SK-N-MC (cell line): ENCODE data around the gene TACC3.

Experiments
- DNase-seq: peaks from one replicate; pipeline ENCODE4 v3.0.0-alpha.2; 2011; ENCODE audit warnings: low read depth, low spot score
- H3K27ac ChIP-seq: fragments of 200-600 bp; sonication (generic); 2 replicates; pipeline ENCODE4 v1.5.1; 2016; ENCODE audit warnings: mixed run types
- H3K36me3 ChIP-seq: fragments of 200-600 bp; sonication (generic); 2 replicates; pipeline ENCODE4 v1.6.1; 2017; ENCODE audit warnings: antibody characterized with exemption, low read length, mixed read lengths; ENCODE audit not compliant: insufficient read depth
- H3K4me3 ChIP-seq: fragments of 200-600 bp; sonication (generic); 2 replicates; pipeline ENCODE4 v1.5.1; 2016
- H3K9ac ChIP-seq: fragments of 200-600 bp; sonication (generic); 2 replicates; pipeline ENCODE4 v1.8.0; 2017; ENCODE audit warnings: mixed run types, mixed read lengths; ENCODE audit not compliant: insufficient read length
- H3K9me3 ChIP-seq: fragments of 200-600 bp; sonication (generic); 2 replicates; pipeline ENCODE4 v1.6.1; 2017; ENCODE audit warnings: low read depth, mild to moderate bottlenecking, antibody characterized with exemption, low read length, moderate library complexity, mixed read lengths
- EZH2 ChIP-seq: fragments of 200-600 bp; sonication (generic); IDR thresholded peaks from one replicate; pipeline ENCODE4 v1.6.1; 2017; ENCODE audit warnings: antibody characterized with exemption
- FOXP2 ChIP-seq: optimal IDR thresholded peaks from 2 replicates; pipeline ENCODE3; 2011; ENCODE audit warnings: mild to moderate bottlenecking, moderate library complexity; ENCODE audit not compliant: insufficient read depth; ENCODE audit errors: extremely low read length, control extremely low read depth
- POLR2AphosphoS5 ChIP-seq: IDR thresholded peaks from 2 replicates; pipeline ENCODE4 v1.6.1; 2012; ENCODE audit warnings: mild to moderate bottlenecking, low read depth, low read length, borderline replicate concordance

Gene TACC3

DNA sequence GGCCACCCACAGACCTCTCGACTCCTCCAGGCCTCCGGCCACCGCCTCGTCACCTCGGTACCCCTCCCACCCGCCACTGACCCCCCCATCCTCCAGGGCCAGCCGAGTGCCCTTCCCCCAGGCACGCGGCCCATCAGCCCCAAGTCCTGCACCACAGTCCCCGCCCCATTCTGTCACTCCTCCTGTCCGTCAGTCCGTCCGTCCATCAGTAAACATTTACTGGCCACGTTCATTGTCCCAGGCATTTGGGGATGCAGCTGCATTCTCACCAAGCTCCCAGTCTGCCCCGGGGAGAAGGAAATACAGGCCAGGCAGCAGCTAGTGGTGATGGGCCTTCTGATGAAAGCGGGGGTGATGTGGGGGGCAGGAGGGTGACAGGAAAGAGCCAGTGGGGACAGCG lies 36.5 kb downstream of the TACC3 start:
- Histone ChIP-seq H3K4me3 (no peak overlapping the region), H3K9ac (no peak overlapping the region), H3K36me3 (no peaks in the 10 kb centered on the region), H3K9me3 (no peaks in the 10 kb centered on the region), H3K27ac (no peak overlapping the region)
- TF ChIP-seq EZH2, result no peak
- no peak for TF ChIP-seq FOXP2
- no peak for TF ChIP-seq POLR2AphosphoS5
- DNase-seq, result no peak

DNA sequence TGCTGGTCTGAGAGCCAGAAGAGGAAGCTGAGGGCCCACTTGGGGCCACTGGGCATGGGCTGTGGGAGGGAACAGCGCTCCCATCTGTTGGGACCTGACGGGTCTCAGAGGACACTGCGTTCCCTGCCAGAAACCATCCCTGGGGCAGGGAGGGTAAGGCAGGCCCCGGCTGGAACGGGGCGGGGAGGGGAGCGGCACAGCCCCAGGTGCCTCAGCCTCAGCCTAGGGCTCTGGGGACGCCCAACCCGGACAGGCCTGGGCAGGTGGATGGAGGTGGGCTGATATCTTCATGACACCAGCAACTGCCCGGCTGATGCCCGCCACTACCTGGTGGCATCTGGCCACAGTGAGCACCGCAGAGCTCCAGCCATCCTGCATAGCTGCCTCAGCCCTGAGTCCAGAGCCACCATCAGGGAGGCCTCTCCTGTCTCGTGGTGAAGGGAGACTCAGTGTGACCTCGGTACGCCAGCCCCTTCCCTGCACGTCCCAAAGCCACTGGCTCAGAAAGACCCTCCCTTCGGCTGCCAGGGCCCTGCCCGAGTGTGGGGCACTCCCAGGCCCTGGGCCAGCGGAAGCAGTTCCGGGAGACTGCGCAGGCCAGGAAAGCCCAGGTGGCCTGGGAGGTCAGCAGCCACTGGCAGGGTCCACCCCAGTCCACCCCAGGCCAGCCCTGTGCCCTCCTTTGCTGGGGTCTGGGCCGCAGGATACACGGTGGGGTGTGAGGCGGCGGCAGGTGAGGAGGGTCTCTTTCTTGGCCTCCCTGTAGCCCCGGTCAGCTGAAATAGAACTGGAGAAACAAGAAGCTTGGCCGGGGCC lies 37.2 kb downstream of the TACC3 start:
- no peak overlapping the region for H3K27ac ChIP-seq
- no peak for DNase-seq

DNA sequence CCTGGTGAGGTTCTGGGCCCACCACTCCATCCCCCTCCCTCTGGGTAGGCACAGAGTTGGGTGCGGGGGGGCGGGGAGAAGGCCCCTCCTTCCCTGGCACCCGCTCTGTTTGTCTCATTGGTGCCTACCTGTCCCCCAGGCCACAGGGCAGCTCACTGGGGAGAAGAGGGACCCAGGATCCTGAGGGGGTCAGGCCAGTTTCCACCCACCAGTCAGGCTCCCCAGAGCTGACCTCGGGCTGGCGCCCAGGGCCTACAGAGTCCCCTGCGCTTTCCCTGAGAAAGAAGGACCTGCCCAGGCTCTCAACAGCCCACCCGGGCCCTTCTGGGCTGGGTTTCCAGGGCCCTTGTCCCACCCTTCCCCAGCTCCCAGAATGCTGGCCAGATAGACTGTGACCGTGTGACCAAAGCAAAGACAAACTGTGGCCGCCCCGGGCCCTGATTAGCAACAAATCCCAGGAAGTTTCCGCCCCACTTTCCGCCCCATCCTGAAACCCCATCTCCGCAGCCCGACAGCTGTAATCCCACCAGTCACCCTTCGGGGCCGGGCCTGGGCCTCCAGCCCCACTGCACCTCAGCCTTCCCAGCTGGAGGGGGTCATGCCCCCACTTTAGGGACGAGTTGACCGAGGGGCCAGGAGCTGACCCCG lies 38.0 kb downstream of the TACC3 start:
- TF ChIP-seq POLR2AphosphoS5, result no peak
- TF ChIP-seq EZH2, result no peak
- no peak for TF ChIP-seq FOXP2
- Histone ChIP-seq H3K4me3 (no peak overlapping the region), H3K9ac (no peak overlapping the region), H3K9me3 (no peaks in the 10 kb centered on the region), H3K36me3 (no peaks in the 10 kb centered on the region), H3K27ac (no peak overlapping the region)
- no peak for DNase-seq

More for the DNA sequence above, 37.2 kb downstream of the TACC3 start:
- H3K9ac ChIP-seq, result no peak overlapping the region
- H3K4me3 ChIP-seq, result no peak overlapping the region
- TF ChIP-seq FOXP2 (no peak), EZH2 (no peak), POLR2AphosphoS5 (no peak)
- no peaks in the 10 kb centered on the region for H3K36me3 ChIP-seq
- no peaks in the 10 kb centered on the region for H3K9me3 ChIP-seq

DNA sequence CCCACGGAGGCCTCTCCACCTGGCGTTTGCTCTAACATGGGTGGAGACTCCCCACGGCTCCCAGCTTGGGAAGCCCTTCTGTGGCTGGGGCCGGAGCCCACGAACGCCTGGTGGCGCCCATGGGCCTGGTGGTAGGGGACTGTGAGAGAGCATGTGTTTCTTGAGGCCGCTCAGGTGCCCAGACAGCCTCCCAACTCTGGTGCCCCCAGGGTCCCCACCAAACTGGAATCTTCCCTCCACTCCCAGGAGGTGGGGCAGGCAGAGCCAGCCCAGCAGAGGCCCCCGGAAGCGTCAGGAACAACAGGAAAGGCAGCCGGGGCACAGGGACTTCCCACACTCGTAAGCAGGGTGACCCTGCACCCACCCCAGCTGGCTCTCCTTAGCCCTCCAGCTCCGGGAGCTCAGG lies 38.5 kb downstream of the TACC3 start:
- no peaks in the 10 kb centered on the region for H3K9me3 ChIP-seq
- TF ChIP-seq FOXP2 (no peak), POLR2AphosphoS5 (no peak), EZH2 (no peak)
- DNase-seq, result no peak
- H3K27ac ChIP-seq, result no peak overlapping the region
- no peak overlapping the region for H3K4me3 ChIP-seq
- no peaks in the 10 kb centered on the region for H3K36me3 ChIP-seq
- no peak overlapping the region for H3K9ac ChIP-seq

DNA sequence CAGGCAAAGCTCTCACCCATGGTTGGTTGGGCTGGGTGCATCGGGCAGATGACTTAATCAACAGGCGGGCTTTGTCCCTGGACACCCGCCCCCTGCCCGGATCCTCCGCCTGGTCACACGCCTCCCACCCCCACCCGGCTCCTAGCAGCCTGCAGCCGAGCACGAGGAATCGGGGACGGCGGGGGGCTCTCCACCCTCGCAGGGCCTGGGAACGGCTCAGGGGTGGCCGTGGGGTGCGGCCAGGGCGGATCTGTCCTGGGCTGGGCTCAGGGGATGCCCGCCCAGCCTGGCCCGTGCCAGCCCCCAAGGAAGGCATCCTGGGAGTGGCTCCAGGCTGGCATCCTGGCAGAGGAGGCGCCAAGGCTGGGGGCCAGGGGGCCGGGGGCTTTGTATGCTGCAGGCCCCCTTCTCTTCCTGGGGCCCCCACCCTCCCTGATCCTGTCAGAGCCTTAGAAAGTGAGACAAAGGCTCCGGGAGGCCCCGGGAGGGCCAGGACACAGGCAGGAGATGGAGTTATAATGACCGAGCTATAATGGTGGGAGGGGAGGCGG lies 39.3 kb downstream of the TACC3 start:
- Histone ChIP-seq H3K27ac (no peak overlapping the region), H3K9me3 (no peaks in the 10 kb centered on the region), H3K9ac (no peak overlapping the region), H3K36me3 (no peaks in the 10 kb centered on the region), H3K4me3 (no peak overlapping the region)
- no peak for DNase-seq
- TF ChIP-seq EZH2, result no peak
- TF ChIP-seq FOXP2, result no peak

DNA sequence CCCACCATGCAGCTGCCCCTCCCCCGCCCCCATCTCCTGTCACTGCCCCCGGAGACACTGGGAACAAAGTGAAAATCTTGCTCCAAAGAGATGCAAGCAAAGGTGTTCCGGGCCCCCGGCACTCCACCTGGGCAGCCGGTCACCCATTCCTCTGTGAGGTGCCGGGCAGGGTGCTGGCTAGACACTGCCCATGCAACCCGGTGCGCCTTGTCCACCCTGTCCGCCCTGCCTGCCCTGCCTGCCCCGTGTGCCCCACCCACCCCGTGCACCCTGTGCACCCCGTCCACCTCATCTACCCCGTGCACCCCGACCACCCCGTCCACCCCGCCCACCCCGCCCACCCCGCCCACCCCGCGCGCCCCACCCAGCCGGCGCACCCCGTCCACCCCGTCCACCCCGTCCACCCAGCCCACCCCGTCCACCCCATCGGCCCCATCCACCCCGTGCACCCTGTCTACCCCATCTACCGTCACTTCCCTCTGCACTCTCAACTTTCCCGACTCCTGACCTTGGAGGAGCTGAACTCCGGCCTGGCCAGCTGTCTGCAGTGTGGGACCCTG lies 39.9 kb downstream of the TACC3 start:
- Histone ChIP-seq H3K4me3 (no peak overlapping the region), H3K36me3 (no peaks in the 10 kb centered on the region), H3K9ac (no peak overlapping the region), H3K9me3 (no peaks in the 10 kb centered on the region), H3K27ac (no peak overlapping the region)
- TF ChIP-seq EZH2 (no peak), POLR2AphosphoS5 (no peak), FOXP2 (no peak)
- DNase-seq, result no peak

DNA sequence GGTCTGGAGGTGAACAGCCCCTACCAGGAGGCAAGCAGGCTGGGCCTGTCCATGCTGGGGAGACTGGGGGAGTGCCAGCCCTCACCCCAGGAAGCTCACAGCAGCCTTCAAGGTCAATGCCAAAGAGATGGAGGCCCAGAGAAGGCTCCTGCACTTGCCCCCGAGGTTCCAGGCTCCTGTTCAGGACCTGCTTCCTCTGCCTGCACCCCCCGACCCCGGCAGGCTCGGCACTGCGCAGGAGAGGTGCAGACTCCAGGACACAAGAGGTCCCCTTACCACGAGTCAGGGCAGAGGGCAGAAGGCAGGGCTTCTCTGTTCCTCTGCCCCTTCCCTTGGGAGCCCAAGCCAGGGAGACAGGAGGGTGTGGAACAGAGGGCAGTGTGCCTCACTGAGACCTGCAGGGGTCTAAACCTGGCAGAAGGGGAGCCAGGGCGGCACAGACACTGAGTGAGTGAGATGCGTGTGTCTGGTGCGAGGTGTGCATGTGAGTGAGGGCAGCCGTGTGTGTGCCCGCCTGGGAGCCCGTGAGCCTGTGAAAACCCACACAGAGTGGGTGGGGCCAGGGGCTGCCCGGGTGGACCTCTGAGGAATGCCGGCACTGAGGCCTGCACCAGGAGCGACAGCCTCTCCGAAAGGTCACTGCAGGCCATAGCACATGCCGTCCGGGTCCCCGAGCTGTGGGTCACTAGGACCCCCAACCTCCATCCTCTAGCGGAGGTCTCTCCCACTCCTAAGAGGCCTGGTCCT lies 41.1 kb downstream of the TACC3 start:
- Histone ChIP-seq H3K9ac (no peak overlapping the region), H3K9me3 (no peaks in the 10 kb centered on the region), H3K36me3 (no peaks in the 10 kb centered on the region), H3K27ac (no peak overlapping the region), H3K4me3 (no peak overlapping the region)
- no peak for DNase-seq
- no peak for TF ChIP-seq FOXP2
- no peak for TF ChIP-seq EZH2
- TF ChIP-seq POLR2AphosphoS5, result no peak

DNA sequence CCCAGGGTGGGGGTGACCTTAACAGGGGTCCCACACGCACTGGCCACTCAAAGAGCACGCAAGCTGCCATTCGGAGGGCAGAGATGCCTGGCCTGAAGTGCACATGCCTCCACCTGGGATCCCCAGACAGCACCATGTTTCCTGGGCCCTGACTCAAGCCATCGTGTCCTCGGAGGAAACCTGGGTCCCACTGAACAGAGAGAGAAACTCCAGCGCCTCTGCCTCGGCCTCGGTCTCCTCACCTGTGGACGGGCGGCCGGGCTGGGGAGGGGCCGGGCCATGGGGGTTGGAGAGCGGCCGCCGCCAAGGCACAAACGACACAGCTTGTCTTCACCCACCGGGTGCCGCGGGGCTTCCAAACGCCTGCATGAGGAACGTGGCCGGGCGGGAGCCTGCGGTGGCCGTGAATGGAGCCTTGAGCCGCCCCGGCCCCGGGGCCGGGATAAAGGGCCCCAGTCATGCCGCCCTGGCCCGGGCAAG lies 41.8 kb downstream of the TACC3 start:
- Histone ChIP-seq H3K9ac (no peak overlapping the region), H3K27ac (no peak overlapping the region), H3K9me3 (no peaks in the 10 kb centered on the region), H3K4me3 (no peak overlapping the region), H3K36me3 (no peaks in the 10 kb centered on the region)
- no peak for TF ChIP-seq FOXP2
- no peak for TF ChIP-seq POLR2AphosphoS5
- no peak for TF ChIP-seq EZH2
- DNase-seq, result no peak
